Small intestine (tissue), 7 donors: ENCODE measurements around the gene BCAS3. TPM values are rescaled to one million over a fixed set of nuclear protein-coding genes. Genes with fewer than 3 reads are reported as not detected.
A peak's percentile ranks its signal among the peaks of the same experiment; 100 is the strongest.

ENCODE experiments used
- DNase-seq, 2 donors: peaks; one replicate each; pipeline versions ENCODE4 v3.0.0 to v3.0.0-alpha.2; 2013
- FAIRE-seq: peaks from 2 replicates; lab custom pipeline; 2012; peaks lifted over from hg19 to GRCh38; lab: Jason Lieb, UNC
- H3K27ac ChIP-seq, 3 donors: one replicate each; pipeline ENCODE4 v1.5.1; 2013; ENCODE audit warnings: low read length in 2 of 3, mild to moderate bottlenecking in 2 of 3, control low read depth in 1 of 3, inconsistent platforms in 1 of 3, low read depth in 1 of 3, moderate library complexity in 1 of 3
- H3K27me3 ChIP-seq, 3 donors: one replicate each; pipeline ENCODE4 v1.6.1; 2013; ENCODE audit warnings: low read length in 3 of 3, inconsistent platforms in 1 of 3; ENCODE audit not compliant: control insufficient read depth in 3 of 3, insufficient read depth in 3 of 3
- H3K36me3 ChIP-seq, 3 donors: one replicate each; pipeline ENCODE4 v1.6.1; 2013; ENCODE audit warnings: low read length in 3 of 3, inconsistent platforms in 1 of 3, low read depth in 1 of 3, mild to moderate bottlenecking in 1 of 3, moderate library complexity in 1 of 3; ENCODE audit not compliant: control insufficient read depth in 3 of 3, insufficient read depth in 2 of 3
- H3K4me1 ChIP-seq, 3 donors: one replicate each; pipeline ENCODE4 v1.6.1; 2013; ENCODE audit warnings: low read length in 2 of 3, inconsistent platforms in 1 of 3, low read depth in 1 of 3, mild to moderate bottlenecking in 1 of 3, moderate library complexity in 1 of 3; ENCODE audit not compliant: control insufficient read depth in 3 of 3, insufficient read depth in 2 of 3
- H3K4me3 ChIP-seq, 3 donors: one replicate each; pipeline ENCODE4 v1.5.1; 2013; ENCODE audit warnings: low read length in 3 of 3, control low read depth in 1 of 3, inconsistent platforms in 1 of 3, low read depth in 1 of 3, mild to moderate bottlenecking in 1 of 3, moderate library complexity in 1 of 3
- H3K9me3 ChIP-seq, 2 donors: one replicate each; pipeline ENCODE4 v1.6.1; 2013; ENCODE audit warnings: low read depth in 1 of 2, low read length in 1 of 2; ENCODE audit not compliant: control insufficient read depth in 2 of 2, insufficient read depth in 1 of 2
- WGBS, 3 donors: extraction: QIAGEN DNeasy Blood & Tissue Kit; methylation state at CpG; one replicate each; pipeline ENCODE4 v1.1.7; 2013; 5-methylcytosine and 5-hydroxymethylcytosine counted together
- polyA plus RNA-seq, 4 donors: library from polyadenylated mRNA; stranded (reverse) in 3 of 4; unstranded in 1 of 4; fragments of 200-250 nt in 3 of 4; fragments of 120-200 nt in 1 of 4; gene quantifications; one replicate each; pipeline versions ENCODE4 v1.2.1 to v1.2.3, GENCODE V29; 2013
- donor health status: healthy with polysubstance abuse.
- donor health status: control.
- donor health status: control.
- donor health status: Bipolar disorder and iron deficiency.
- donor health status: healthy.

BCAS3 gene
- polyA plus RNA-seq, 4 donors = 4.4 to 10.5 (median 4.8) TPM

- Histone ChIP-seq H3K27ac (no peak overlapping the region), H3K27me3 (no peaks in the 10 kb centered on the region), H3K36me3 (peaks cover 2 to 28% (median 2%) of the 10 kb centered on the region in 3 donors), H3K4me1 (no peaks in the 10 kb centered on the region), H3K9me3 (no peaks in the 10 kb centered on the region), H3K4me3 (no peak overlapping the region)
- WGBS, 3 donors = 84 to 87% (median 85%) methylated on average over 3 of the region's 3 CpGs
- FAIRE-seq (no peak), DNase-seq (no peak)
Observed at GRCh38 chr17:60641126-60641525, 36.5 kb upstream of the BCAS3 start.

- WGBS, 3 donors = 10 to 31% (median 21%) methylated on average over 1 of the region's 1 CpG
- no peak for FAIRE-seq
- Histone ChIP-seq H3K27me3 (no peaks in the 10 kb centered on the region), H3K4me1 (no peaks in the 10 kb centered on the region), H3K27ac (no peak overlapping the region), H3K4me3 (no peak overlapping the region), H3K36me3 (peaks cover 0 to 24% (median 2%) of the 10 kb centered on the region in 3 donors), H3K9me3 (no peaks in the 10 kb centered on the region)
- peak; percentile 77 to 87 for DNase-seq
Observed at GRCh38 chr17:60641810-60642220, 35.8 kb upstream of the BCAS3 start.

GRCh38 chr17:60645918-60646523 is 31.6 kb upstream of the BCAS3 start:
- Histone ChIP-seq H3K4me1 (no peaks in the 10 kb centered on the region), H3K4me3 (no peak overlapping the region), H3K36me3 (peaks cover 2 to 24% (median 6%) of the 10 kb centered on the region in 3 donors), H3K9me3 (no peaks in the 10 kb centered on the region), H3K27me3 (no peaks in the 10 kb centered on the region), H3K27ac (no peak overlapping the region)
- 94 to 97% (median 94%) methylated on average over 3 of the region's 3 CpGs for whole genome bisulfite sequencing, 3 donors
- no peak for DNase-seq
- no peak for FAIRE-seq

- no peaks in the 10 kb centered on the region for H3K27me3 ChIP-seq
- H3K36me3 ChIP-seq = peaks cover 2 to 26% (median 7%) of the 10 kb centered on the region in 3 donors
- DNase-seq = no peak
- no peaks in the 10 kb centered on the region for H3K4me1 ChIP-seq
- FAIRE-seq = no peak
- WGBS, 3 donors = 70 to 76% (median 74%) methylated on average over 3 of the region's 3 CpGs
- no peak overlapping the region for H3K4me3 ChIP-seq
- no peak overlapping the region for H3K27ac ChIP-seq
- no peaks in the 10 kb centered on the region for H3K9me3 ChIP-seq
Observed at GRCh38 chr17:60646701-60647100, 30.9 kb upstream of the BCAS3 start.

GRCh38 chr17:60647705-60648104 is 29.9 kb upstream of the BCAS3 start:
- peaks cover 2 to 26% (median 7%) of the 10 kb centered on the region in 3 donors for H3K36me3 ChIP-seq
- no peak for FAIRE-seq
- H3K27ac ChIP-seq = no peak overlapping the region
- WGBS, 3 donors = 90 to 96% (median 91%) methylated on average over 1 of the region's 1 CpG
- no peaks in the 10 kb centered on the region for H3K4me1 ChIP-seq
- no peaks in the 10 kb centered on the region for H3K27me3 ChIP-seq
- H3K9me3 ChIP-seq = no peaks in the 10 kb centered on the region
- no peak overlapping the region for H3K4me3 ChIP-seq
- no peak for DNase-seq

- H3K4me1 ChIP-seq = no peaks in the 10 kb centered on the region
- H3K4me3 ChIP-seq = no peak overlapping the region
- no peaks in the 10 kb centered on the region for H3K9me3 ChIP-seq
- H3K36me3 ChIP-seq = peaks cover 2 to 24% (median 7%) of the 10 kb centered on the region in 3 donors
- DNase-seq = no peak
- H3K27me3 ChIP-seq = no peaks in the 10 kb centered on the region
- 68 to 87% (median 76%) methylated on average over 2 of the region's 2 CpGs for WGBS, 3 donors
- FAIRE-seq = no peak
- no peak overlapping the region for H3K27ac ChIP-seq
Observed at GRCh38 chr17:60652454-60653247, 25.0 kb upstream of the BCAS3 start.

- no peak for FAIRE-seq
- no peaks in the 10 kb centered on the region for H3K4me1 ChIP-seq
- peaks cover 2 to 24% (median 5%) of the 10 kb centered on the region in 3 donors for H3K36me3 ChIP-seq
- WGBS, 3 donors = 96 to 100% (median 100%) methylated on average over 1 of the region's 1 CpG
- H3K4me3 ChIP-seq = no peak overlapping the region
- no peaks in the 10 kb centered on the region for H3K9me3 ChIP-seq
- no peak for DNase-seq
- H3K27ac ChIP-seq = no peak overlapping the region
- H3K27me3 ChIP-seq = no peaks in the 10 kb centered on the region
Observed at GRCh38 chr17:60653569-60653968, 24.1 kb upstream of the BCAS3 start.

GRCh38 chr17:60656499-60656898 is 21.2 kb upstream of the BCAS3 start:
- H3K9me3 ChIP-seq = no peaks in the 10 kb centered on the region
- H3K27ac ChIP-seq = no peak overlapping the region
- DNase-seq (no peak), FAIRE-seq (no peak)
- H3K4me1 ChIP-seq = no peaks in the 10 kb centered on the region
- H3K4me3 ChIP-seq = no peak overlapping the region
- no peaks in the 10 kb centered on the region for H3K27me3 ChIP-seq
- peaks cover 0 to 12% (median 2%) of the 10 kb centered on the region in 3 donors for H3K36me3 ChIP-seq
- WGBS, 3 donors = 94 to 97% (median 96%) methylated on average over 5 of the region's 5 CpGs
